HepG2 (cell line): Measurements from ENCODE around the gene FGF19. TPM values are rescaled to one million over a fixed set of nuclear protein-coding genes. Genes with fewer than 3 reads are reported as not detected.
A peak's percentile ranks its signal among the peaks of the same experiment; 100 is the strongest.

Source experiments
- ATAC-seq: fragments of 200-7000 bp; cut with Tn5 transposase; 3 replicates; pipeline ENCODE4 v1.9.1; 2020; ENCODE audit warnings: mild to moderate bottlenecking, moderate library complexity
- BruUV-seq: library from RNA; stranded (reverse); fragments of 400-500 nt; replicated peaks from 2 replicates; lab custom pipeline; 2021; lab: Mats Ljungman, UMichigan
- CTCF ChIA-PET: fragments of 300-600 bp; formaldehyde crosslinking; extraction: SDS; loops from one replicate; lab custom pipeline; 2021; ENCODE audit warnings: low total read pairs, inconsistent platforms, low intra/inter-chr PET ratio; lab: Yijun Ruan, JAX
- POLR2A ChIA-PET: fragments of 350-600 bp; sonication (Branson Sonifier 250); formaldehyde crosslinking; loops from one replicate; lab custom pipeline; 2020; ENCODE audit warnings: antibody characterized with exemption, inconsistent platforms; lab: Yijun Ruan, JAX
- DNase-seq: peaks from one replicate; pipeline ENCODE4 v3.0.0-alpha.2; 2015; ENCODE audit warnings: low spot score
- FAIRE-seq: peaks from 3 replicates; lab custom pipeline; 2011; peaks lifted over from hg19 to GRCh38; lab: Jason Lieb, UNC
- H2AFZ ChIP-seq: one replicate; pipeline ENCODE4 v1.6.1; 2011; ENCODE audit warnings: low read length, inconsistent platforms
- H3K27ac ChIP-seq: fragments of 300-600 bp; 3 replicates; pipeline ENCODE4 v1.8.0; 2011; ENCODE audit warnings: mixed run types, mild to moderate bottlenecking, mixed read lengths, low read length, inconsistent platforms; ENCODE audit not compliant: insufficient read depth; ENCODE audit errors: extremely low read length
- H3K27me3 ChIP-seq, 2 experiments: fragments of 200-600 bp in 1 of 2; 2 replicates in 1 of 2; 3 replicates in 1 of 2; pipeline versions ENCODE4 v1.6.0 to v1.8.0; 2011; ENCODE audit warnings: low read length in 2 of 2, mild to moderate bottlenecking in 2 of 2, moderate library complexity in 2 of 2, inconsistent platforms in 1 of 2; ENCODE audit not compliant: insufficient read depth in 2 of 2, control insufficient read depth in 1 of 2
- H3K36me3 ChIP-seq, 2 experiments: fragments of 200-600 bp in 1 of 2; replicated peaks in 1 of 2; 2 replicates in 1 of 2; 3 replicates in 1 of 2; pipeline versions ENCODE4 v1.5.1 to v1.8.0; 2011; ENCODE audit warnings: low read length in 2 of 2, inconsistent platforms in 1 of 2; ENCODE audit not compliant: insufficient read depth in 2 of 2, control insufficient read depth in 1 of 2
- H3K4me1 ChIP-seq: 2 replicates; pipeline ENCODE4 v1.5.1; 2012; ENCODE audit warnings: low read length, inconsistent platforms; ENCODE audit not compliant: insufficient read depth
- H3K4me2 ChIP-seq: 2 replicates; pipeline ENCODE4 v1.6.0; 2011; ENCODE audit warnings: low read depth, low read length, inconsistent platforms
- H3K4me3 ChIP-seq, 3 experiments: fragments of 200-600 bp in 1 of 3; sonication (generic), shearing (Covaris generic) in 1 of 3; replicated peaks in 1 of 3; 2 replicates each; pipeline ENCODE4 v1.5.1; 2011 to 2016; ENCODE audit warnings: low read length in 3 of 3, inconsistent platforms in 2 of 3, low read depth in 2 of 3, mild to moderate bottlenecking in 2 of 3, control low read depth in 1 of 3, mixed read lengths in 1 of 3; ENCODE audit not compliant: insufficient read depth in 1 of 3
- H3K79me2 ChIP-seq: one replicate; pipeline ENCODE4 v1.6.1; 2011; ENCODE audit warnings: low read length, inconsistent platforms; ENCODE audit not compliant: insufficient read depth
- H3K9ac ChIP-seq: 2 replicates; pipeline ENCODE4 v1.6.0; 2011; ENCODE audit warnings: mild to moderate bottlenecking, low read depth, low read length, inconsistent platforms; ENCODE audit not compliant: insufficient read depth
- H3K9me3 ChIP-seq: 2 replicates; pipeline ENCODE4 v1.5.1; 2012; ENCODE audit warnings: mild to moderate bottlenecking, low read length
- H4K20me1 ChIP-seq: 2 replicates; pipeline ENCODE4 v1.6.0; 2011; ENCODE audit warnings: inconsistent platforms, mild to moderate bottlenecking, low read length, moderate library complexity; ENCODE audit not compliant: insufficient read depth
- GABPA ChIP-seq, 2 experiments: IDR thresholded peaks; 2 replicates each; pipeline ENCODE4 v1.6.1; 2011 to 2016; ENCODE audit warnings: low read depth in 2 of 2, low read length in 1 of 2, missing biosample characterization in 1 of 2, missing genetic modification characterization in 1 of 2
- PHF5A ChIP-seq: IDR thresholded peaks from one replicate; pipeline ENCODE4 v1.6.1; 2018; ENCODE audit warnings: low read depth, missing genetic modification reagents; ENCODE audit not compliant: unreplicated experiment
- SP5 ChIP-seq: IDR thresholded peaks from 2 replicates; pipeline ENCODE4 v1.6.1; 2016; ENCODE audit warnings: low read depth, borderline replicate concordance
- WGBS: methylation state at CpG from one replicate; pipeline ENCODE4 v1.1.6; 2017; ENCODE audit warnings: low lambda C conversion rate; 5-methylcytosine and 5-hydroxymethylcytosine counted together
- in situ Hi-C: cut with HindIII; loops from 2 replicates; pipeline ENCODE4 v1.10.0; 2017; ENCODE audit warnings: low pct_unique_long_range_greater_than_20kb; ENCODE audit not compliant: extremely low pct_ligation_motif_present
- intact Hi-C: fragments of 100-400 bp; cut with micrococcal nuclease; formaldehyde crosslinking; loops from one replicate; pipeline ENCODE4 v1.10.0; 2022; ENCODE audit not compliant: unreplicated experiment
- polyA plus RNA-seq, 8 experiments: library from polyadenylated mRNA; depleted of rRNA in 3 of 8; stranded (reverse) in 7 of 8; unstranded in 1 of 8; fragments of >200 nt; fragmentation: Illumina TruSeq in 4 of 8; extraction: Trizol in 4 of 8; gene quantifications; 2 replicates each; pipeline versions ENCODE4 v1.2.1 to v1.2.3, GENCODE V29; 2011 to 2016; ENCODE audit warnings: low read depth in 4 of 8, missing spikeins in 1 of 8, mixed read lengths in 1 of 8; ENCODE audit not compliant: insufficient read depth in 1 of 8
- total RNA-seq, 5 experiments: library from RNA; depleted of rRNA; stranded (reverse); fragments of >200 nt; fragmentation: Illumina TruSeq; extraction: Trizol; gene quantifications; 2 replicates each; pipeline ENCODE4 v1.2.3, GENCODE V29; 2016; ENCODE audit warnings: low read depth in 1 of 5
- TF ChIP-seq, protein P1 (sequence below): sonication (generic); formaldehyde crosslinking; IDR thresholded peaks from 2 replicates; pipeline ENCODE4 v1.9.0; 2022; ENCODE audit warnings: missing genetic modification reagents, mild to moderate bottlenecking, borderline replicate concordance

Gene FGF19
- total and polyA plus RNA-seq, 2 of the 13 experiments (the other 11 are each of a cell fraction or from before 2014, with no cell fraction given), result 0.07 TPM; not detected in 1

DNA sequence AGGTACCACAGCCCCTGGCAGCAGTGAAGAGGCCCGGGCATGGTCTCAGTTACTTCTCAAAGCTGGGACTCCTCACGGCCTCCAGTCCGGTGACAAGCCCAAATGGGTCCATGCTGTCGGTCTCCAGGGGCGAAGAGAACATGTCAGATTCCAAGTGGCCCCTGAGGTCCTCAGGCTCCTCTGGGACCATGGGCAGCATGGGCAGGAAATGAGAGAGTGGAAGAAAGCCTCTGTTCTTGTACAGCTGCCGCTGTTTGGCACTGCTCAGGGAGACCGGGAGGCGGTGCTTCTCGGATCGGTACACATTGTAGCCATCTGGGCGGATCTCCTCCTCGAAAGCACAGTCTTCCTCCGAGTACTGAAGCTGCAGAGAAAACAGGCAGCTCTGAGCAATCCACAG lies 4.6 kb downstream of the FGF19 start (continued):
- TF ChIP-seq SP5 (CRISPR knock-in tag) (0 out of 2 replicates have a peak, but pooled peaks have one; percentile 28), GABPA (IDR thresholded peaks at IDR 0.05; ENCODE audit: low read depth, low read length) (no peak), GABPA (CRISPR knock-in tag; IDR thresholded peaks at IDR 0.05; ENCODE audit: low read depth) (0 out of 2 replicates have a peak, but pooled peaks have one; percentile 9)
- TF ChIP-seq, protein P1, sequence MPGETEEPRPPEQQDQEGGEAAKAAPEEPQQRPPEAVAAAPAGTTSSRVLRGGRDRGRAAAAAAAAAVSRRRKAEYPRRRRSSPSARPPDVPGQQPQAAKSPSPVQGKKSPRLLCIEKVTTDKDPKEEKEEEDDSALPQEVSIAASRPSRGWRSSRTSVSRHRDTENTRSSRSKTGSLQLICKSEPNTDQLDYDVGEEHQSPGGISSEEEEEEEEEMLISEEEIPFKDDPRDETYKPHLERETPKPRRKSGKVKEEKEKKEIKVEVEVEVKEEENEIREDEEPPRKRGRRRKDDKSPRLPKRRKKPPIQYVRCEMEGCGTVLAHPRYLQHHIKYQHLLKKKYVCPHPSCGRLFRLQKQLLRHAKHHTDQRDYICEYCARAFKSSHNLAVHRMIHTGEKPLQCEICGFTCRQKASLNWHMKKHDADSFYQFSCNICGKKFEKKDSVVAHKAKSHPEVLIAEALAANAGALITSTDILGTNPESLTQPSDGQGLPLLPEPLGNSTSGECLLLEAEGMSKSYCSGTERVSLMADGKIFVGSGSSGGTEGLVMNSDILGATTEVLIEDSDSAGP (CRISPR knock-in tag), result no peak

DNA sequence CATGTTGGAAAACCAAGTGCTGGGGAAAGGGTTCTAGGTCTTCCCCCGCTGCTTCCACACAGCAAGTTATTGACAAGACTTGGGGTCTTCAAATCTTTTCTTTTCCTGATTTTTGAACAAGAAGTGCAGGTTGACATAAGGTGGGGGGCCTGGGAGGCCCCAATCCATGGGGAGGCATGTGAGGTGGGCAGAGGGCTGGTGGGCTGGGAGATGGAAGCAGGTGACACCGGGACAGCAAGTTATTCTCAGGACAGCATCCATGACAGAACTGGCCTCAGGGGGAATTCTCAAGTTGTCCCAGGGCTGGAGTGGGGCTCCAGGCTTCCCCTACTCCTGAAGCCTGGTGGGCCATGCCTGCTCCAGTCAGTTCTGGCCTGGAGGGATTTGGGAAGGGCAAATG lies 5.5 kb downstream of the FGF19 start:
- in situ Hi-C loops, result no loop called here
- H3K4me2 ChIP-seq, result no peak overlapping the region
- no peak overlapping the region for H3K4me3 ChIP-seq
- no peak for FAIRE-seq
- H3K27ac ChIP-seq, result no peak overlapping the region
- no TSS peak for BruUV-seq
- H3K9ac ChIP-seq, result no peak overlapping the region
- no peak overlapping the region for H2AFZ ChIP-seq
- no peaks in the 10 kb centered on the region for H4K20me1 ChIP-seq
- ChIA-PET CTCF (no interaction called here), POLR2A (interaction anchor here (2.0 kb wide), 1 partner anchor 11 kb away, joined by 7 read pairs; no protein-coding TSS in a partner anchor)
- 55% methylated on average over 2 of the region's 2 CpGs for WGBS
- intact Hi-C loops, result no loop called here
- no peaks in the 10 kb centered on the region for H3K9me3 ChIP-seq
- peaks cover 75% of the 10 kb centered on the region for H3K4me1 ChIP-seq
- H3K79me2 ChIP-seq, result no peaks in the 10 kb centered on the region
- DNase-seq, result no peak
- peaks cover 2 to 34% of the 10 kb centered on the region in 2 experiments; a peak in 3 of 5 replicates for H3K27me3 ChIP-seq
- no peaks in the 10 kb centered on the region for H3K36me3 ChIP-seq
- ATAC-seq, result no peak
- TF ChIP-seq PHF5A (CRISPR knock-in tag), result no peak
